PC-3 (cell line): ENCODE data around the gene PHAF1. TPM values are rescaled to one million over a fixed set of nuclear protein-coding genes. Genes with fewer than 3 reads are reported as not detected.

Experiments used
- ATAC-seq: fragments of 200-7000 bp; cut with Tn5 transposase; 2 replicates; pipeline ENCODE4 v1.9.1; 2020; ENCODE audit warnings: mild to moderate bottlenecking, moderate library complexity
- BruUV-seq: library from RNA; stranded (reverse); fragments of 400-500 nt; replicated peaks from 2 replicates; lab custom pipeline; 2021; lab: Mats Ljungman, UMichigan
- CTCF ChIA-PET: fragments of 300-600 bp; sonication (Branson Sonifier 250); formaldehyde crosslinking; loops from one replicate; lab custom pipeline; 2022; ENCODE audit warnings: antibody characterized with exemption; lab: Charles Lee
- POLR2A ChIA-PET: fragments of 300-600 bp; sonication (Branson Sonifier 250); formaldehyde crosslinking; loops from one replicate; lab custom pipeline; 2022; ENCODE audit warnings: antibody characterized with exemption; ENCODE audit not compliant: unreplicated experiment; lab: Charles Lee
- DNase-seq: peaks from one replicate; pipeline ENCODE4 v3.0.0-alpha.2; 2015
- H2AFZ ChIP-seq: fragments of 300-600 bp; sonication (generic); 2 replicates; pipeline ENCODE4 v1.6.0; 2016; ENCODE audit warnings: antibody characterized with exemption, low read length
- H3F3A ChIP-seq: fragments of 300-600 bp; sonication (generic); one replicate; pipeline ENCODE4 v1.6.0; 2017; ENCODE audit warnings: antibody characterized with exemption, low read length, control low read depth, mild to moderate bottlenecking; ENCODE audit not compliant: unreplicated experiment
- H3K27ac ChIP-seq: fragments of 300-600 bp; sonication (generic); 2 replicates; pipeline ENCODE4 v1.5.1; 2016; ENCODE audit warnings: mild to moderate bottlenecking, low read length
- H3K27me3 ChIP-seq: fragments of 300-600 bp; sonication (generic); 2 replicates; pipeline ENCODE4 v1.6.1; 2016; ENCODE audit warnings: low read length, mixed read lengths
- H3K36me3 ChIP-seq: fragments of 300-600 bp; sonication (generic); 2 replicates; pipeline ENCODE4 v1.6.1; 2016; ENCODE audit warnings: low read depth, mixed run types, low read length, mixed read lengths
- H3K4me1 ChIP-seq: fragments of 300-600 bp; sonication (generic); 2 replicates; pipeline ENCODE4 v1.5.1; 2016; ENCODE audit warnings: low read length; ENCODE audit not compliant: insufficient read depth
- H3K4me2 ChIP-seq: fragments of 300-600 bp; sonication (generic); 2 replicates; pipeline ENCODE4 v1.6.0; 2016; ENCODE audit warnings: low read length
- H3K4me3 ChIP-seq: fragments of 300-600 bp; sonication (generic); 2 replicates; pipeline ENCODE4 v1.5.1; 2016; ENCODE audit warnings: mild to moderate bottlenecking, low read length, mixed read lengths
- H3K79me2 ChIP-seq: fragments of 300-600 bp; sonication (generic); 2 replicates; pipeline ENCODE4 v1.6.1; 2017; ENCODE audit warnings: low read length, mixed read lengths
- H3K9ac ChIP-seq: fragments of 300-600 bp; sonication (generic); 2 replicates; pipeline ENCODE4 v1.6.0; 2016; ENCODE audit warnings: mild to moderate bottlenecking, low read length
- H3K9me2 ChIP-seq: fragments of 300-600 bp; sonication (generic); replicated peaks from 2 replicates; pipeline ENCODE4 v1.6.1; 2016; ENCODE audit warnings: mixed run types, low read length, mixed read lengths
- H3K9me3 ChIP-seq: fragments of 300-600 bp; sonication (generic); 2 replicates; pipeline ENCODE4 v1.6.1; 2016; ENCODE audit warnings: low read length, mixed read lengths
- H4K20me1 ChIP-seq: fragments of 300-600 bp; sonication (generic); 2 replicates; pipeline ENCODE4 v1.6.1; 2016; ENCODE audit warnings: low read length, mixed read lengths
- CTCF ChIP-seq: fragments of 300-600 bp; sonication (generic); conservative IDR thresholded peaks from 2 replicates; pipeline ENCODE4 v1.5.1; 2017; ENCODE audit warnings: antibody characterized with exemption, low read depth, mild to moderate bottlenecking, low read length
- EZH2 ChIP-seq: fragments of 300-600 bp; sonication (generic); IDR thresholded peaks from one replicate; pipeline ENCODE4 v1.6.1; 2017; ENCODE audit warnings: antibody characterized with exemption, mild to moderate bottlenecking, low read length; ENCODE audit not compliant: unreplicated experiment
- EZH2phosphoT487 ChIP-seq: fragments of 300-600 bp; sonication (generic); IDR thresholded peaks from 2 replicates; pipeline ENCODE4 v1.6.1; 2018; ENCODE audit warnings: mild to moderate bottlenecking, antibody characterized with exemption, low read length, borderline replicate concordance
- intact Hi-C: fragments of 100-400 bp; cut with micrococcal nuclease; formaldehyde crosslinking; loops from 2 replicates; pipeline ENCODE4 v1.9.0; 2023
- total RNA-seq: library from RNA; depleted of rRNA; stranded (reverse); fragments of >200 nt; gene quantifications from 2 replicates; pipeline ENCODE4 v1.2.3, GENCODE V29; 2014

The PHAF1 gene
- total RNA-seq, 1 experiment from 2014 or later = 18.8 TPM

- ATAC-seq (no peak), DNase-seq (no peak)
- no peaks in the 10 kb centered on the region for H3K4me1 ChIP-seq
- no peaks in the 10 kb centered on the region for H3K9me3 ChIP-seq
- no TSS peak for BruUV-seq
- ChIA-PET CTCF (no interaction called here), POLR2A (no interaction called here)
- no peak overlapping the region for H3K4me2 ChIP-seq
- no peaks in the 10 kb centered on the region for H3K27me3 ChIP-seq
- H3K9ac ChIP-seq = no peak overlapping the region
- H2AFZ ChIP-seq = no peak overlapping the region
- no peaks in the 10 kb centered on the region for H3K36me3 ChIP-seq
- no peaks in the 10 kb centered on the region for H3F3A ChIP-seq
- no peak for TF ChIP-seq CTCF
- TF ChIP-seq EZH2 = no peak
- TF ChIP-seq EZH2phosphoT487 = no peak
- no peaks in the 10 kb centered on the region for H4K20me1 ChIP-seq
- H3K4me3 ChIP-seq = no peak overlapping the region
- no peak overlapping the region for H3K27ac ChIP-seq
- intact Hi-C loops = no loop called here
- no peaks in the 10 kb centered on the region for H3K79me2 ChIP-seq
- no peaks in the 10 kb centered on the region for H3K9me2 ChIP-seq
These were observed 25.3 kb upstream of the PHAF1 start for GRCh38 chr16:67084345-67085028.

GRCh38 chr16:67086822-67087221 is 22.9 kb upstream of the PHAF1 start:
- no peaks in the 10 kb centered on the region for H3K9me2 ChIP-seq
- ATAC-seq (no peak), DNase-seq (no peak)
- no peaks in the 10 kb centered on the region for H4K20me1 ChIP-seq
- TF ChIP-seq CTCF (no peak), EZH2phosphoT487 (no peak), EZH2 (no peak)
- H3K4me1 ChIP-seq = no peaks in the 10 kb centered on the region
- H3K27ac ChIP-seq = no peak overlapping the region
- no peaks in the 10 kb centered on the region for H3K27me3 ChIP-seq
- H2AFZ ChIP-seq = no peak overlapping the region
- BruUV-seq = no TSS peak
- H3K4me3 ChIP-seq = no peak overlapping the region
- no peaks in the 10 kb centered on the region for H3K79me2 ChIP-seq
- no peaks in the 10 kb centered on the region for H3F3A ChIP-seq
- no peaks in the 10 kb centered on the region for H3K36me3 ChIP-seq
- no peaks in the 10 kb centered on the region for H3K9me3 ChIP-seq
- ChIA-PET CTCF (no interaction called here), POLR2A (interaction anchor here (0.6 kb wide), 1 partner anchor 86 kb away, joined by 7 read pairs; no protein-coding TSS in a partner anchor)
- no peak overlapping the region for H3K4me2 ChIP-seq
- intact Hi-C loops = no loop called here
- H3K9ac ChIP-seq = no peak overlapping the region

- no peaks in the 10 kb centered on the region for H4K20me1 ChIP-seq
- ChIA-PET CTCF (no interaction called here), POLR2A (no interaction called here)
- H2AFZ ChIP-seq = no peak overlapping the region
- ATAC-seq (no peak), DNase-seq (no peak)
- TF ChIP-seq EZH2 (no peak), EZH2phosphoT487 (no peak), CTCF (no peak)
- BruUV-seq = no TSS peak
- intact Hi-C loops = no loop called here
- H3K9me3 ChIP-seq = no peaks in the 10 kb centered on the region
- H3K4me1 ChIP-seq = no peaks in the 10 kb centered on the region
- no peak overlapping the region for H3K27ac ChIP-seq
- no peaks in the 10 kb centered on the region for H3K36me3 ChIP-seq
- H3K9ac ChIP-seq = no peak overlapping the region
- H3K79me2 ChIP-seq = no peaks in the 10 kb centered on the region
- no peaks in the 10 kb centered on the region for H3F3A ChIP-seq
- no peak overlapping the region for H3K4me3 ChIP-seq
- H3K27me3 ChIP-seq = no peaks in the 10 kb centered on the region
- no peaks in the 10 kb centered on the region for H3K9me2 ChIP-seq
- H3K4me2 ChIP-seq = no peak overlapping the region
These were observed 22.4 kb upstream of the PHAF1 start for GRCh38 chr16:67087291-67087690.
